NCI-H524 (cell line): ENCODE measurements around the gene SERPINB7.
A peak's percentile ranks its signal among the peaks of the same experiment; 100 is the strongest.

Experiments used
- DNase-seq, 2 experiments: peaks; one replicate each; lab custom pipeline; 2025; lab: John Stamatoyannopoulos, UW

Gene SERPINB7

GRCh38 chr18:63788447-63789096, 13.4 kb downstream of the SERPINB7 start:
- no peak for DNase-seq

DNA sequence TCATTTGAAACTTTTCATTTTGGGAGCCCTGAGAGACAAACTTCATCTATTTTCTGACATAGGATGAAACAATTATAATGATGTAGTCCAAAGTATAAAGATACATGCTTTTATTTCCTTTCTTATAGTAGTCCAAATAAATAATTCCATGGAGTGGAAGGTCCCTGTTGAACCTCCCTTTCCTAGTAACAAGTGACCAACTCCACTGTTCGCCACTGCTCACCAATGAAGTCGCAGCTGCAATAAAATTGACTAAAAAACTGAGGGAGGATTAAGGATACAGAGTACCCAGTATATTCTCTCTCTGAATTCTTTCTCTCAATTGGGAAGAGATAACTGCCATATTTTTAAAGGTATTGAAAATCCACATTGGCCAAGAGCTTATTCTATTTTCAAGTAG, 14.1 kb downstream of the SERPINB7 start:
- no peak for DNase-seq

GRCh38 chr18:63795606-63796005, 20.4 kb downstream of the SERPINB7 start:
- DNase-seq: no peak

DNA sequence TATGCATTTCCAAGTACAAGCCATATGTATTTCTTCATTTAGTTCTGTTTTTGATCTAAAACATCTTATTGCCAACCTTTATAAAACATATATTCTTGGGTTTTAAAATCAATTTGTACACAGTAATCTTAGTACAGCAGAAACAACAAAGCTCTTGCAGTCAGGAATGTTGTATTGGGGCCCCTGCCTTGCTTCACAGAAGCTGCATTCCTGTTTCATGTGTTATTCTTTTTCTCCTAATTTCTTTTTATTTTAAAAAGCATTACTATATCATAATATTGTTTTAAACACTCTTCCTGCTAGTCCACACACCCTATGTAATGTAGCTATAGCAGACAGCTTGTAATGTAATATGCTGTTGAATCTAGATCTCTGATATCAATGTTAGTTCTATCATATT, 24.0 kb downstream of the SERPINB7 start:
- DNase-seq: no peak

DNA sequence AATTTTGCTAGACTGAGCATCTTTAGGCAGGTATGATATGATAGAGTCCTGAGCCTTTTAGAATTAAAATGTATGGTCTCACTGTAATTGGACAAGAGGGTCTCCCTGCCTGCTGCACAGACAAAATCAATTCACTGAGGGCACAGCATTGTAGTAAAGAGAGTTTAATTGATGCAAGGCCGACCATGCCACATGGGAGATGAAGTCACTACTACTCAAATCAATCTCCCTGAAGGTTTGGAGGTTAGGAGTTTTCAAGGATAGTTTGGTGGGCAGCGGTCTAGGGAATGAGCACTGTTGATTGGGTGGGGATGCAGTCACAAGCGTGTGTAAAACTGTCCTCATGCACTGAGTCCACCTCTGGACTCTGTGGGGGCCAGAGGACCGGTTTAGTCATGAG, 26.1 kb downstream of the SERPINB7 start:
- DNase-seq: no peak

DNA sequence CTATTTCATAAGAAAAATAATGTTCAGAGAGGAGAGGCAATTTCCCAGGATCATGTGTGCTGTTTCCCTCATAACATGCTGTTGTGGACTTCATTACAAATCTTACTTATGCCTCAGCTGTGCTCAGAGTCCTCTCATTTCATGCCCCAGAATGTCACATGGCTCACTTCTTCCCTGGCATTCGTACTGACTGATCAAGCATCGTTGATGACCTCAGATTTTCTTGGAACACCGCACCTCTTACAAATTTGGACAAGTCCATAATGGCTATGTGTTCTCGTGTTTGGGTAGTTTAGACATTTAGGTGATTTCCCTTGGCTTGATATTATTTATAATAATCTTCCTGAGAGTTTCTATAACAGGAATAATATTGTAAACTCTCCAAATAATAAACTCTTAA, 32.9 kb downstream of the SERPINB7 start:
- no peak for DNase-seq

- no peak for DNase-seq
Observed at GRCh38 chr18:63817441-63818051, 42.3 kb downstream of the SERPINB7 start.

DNA sequence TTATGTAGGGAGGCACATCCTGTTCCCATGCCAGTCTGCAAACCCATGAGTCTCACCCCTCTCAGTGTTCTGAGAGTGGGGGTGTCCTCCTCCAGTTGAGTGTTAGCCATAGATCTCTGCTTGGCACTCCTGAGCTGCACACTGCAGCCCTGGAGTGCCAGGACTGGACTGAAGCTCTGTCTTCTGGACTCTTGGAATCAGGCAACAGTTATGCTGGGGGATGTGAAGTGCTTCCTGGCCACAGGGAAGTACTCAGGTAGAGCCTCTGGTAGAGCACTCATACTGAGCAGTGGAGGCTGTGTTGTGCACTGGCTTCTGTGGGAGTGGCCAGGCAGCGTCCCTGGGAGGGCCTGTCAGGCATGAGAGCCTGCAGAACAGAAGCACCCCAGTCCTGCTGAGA, 43.0 kb downstream of the SERPINB7 start:
- no peak for DNase-seq

- DNase-seq: no peak
Observed at GRCh38 chr18:63819786-63820185, 44.6 kb downstream of the SERPINB7 start.

- no peak for DNase-seq
Observed at GRCh38 chr18:63820694-63821093, 45.5 kb downstream of the SERPINB7 start.

DNA sequence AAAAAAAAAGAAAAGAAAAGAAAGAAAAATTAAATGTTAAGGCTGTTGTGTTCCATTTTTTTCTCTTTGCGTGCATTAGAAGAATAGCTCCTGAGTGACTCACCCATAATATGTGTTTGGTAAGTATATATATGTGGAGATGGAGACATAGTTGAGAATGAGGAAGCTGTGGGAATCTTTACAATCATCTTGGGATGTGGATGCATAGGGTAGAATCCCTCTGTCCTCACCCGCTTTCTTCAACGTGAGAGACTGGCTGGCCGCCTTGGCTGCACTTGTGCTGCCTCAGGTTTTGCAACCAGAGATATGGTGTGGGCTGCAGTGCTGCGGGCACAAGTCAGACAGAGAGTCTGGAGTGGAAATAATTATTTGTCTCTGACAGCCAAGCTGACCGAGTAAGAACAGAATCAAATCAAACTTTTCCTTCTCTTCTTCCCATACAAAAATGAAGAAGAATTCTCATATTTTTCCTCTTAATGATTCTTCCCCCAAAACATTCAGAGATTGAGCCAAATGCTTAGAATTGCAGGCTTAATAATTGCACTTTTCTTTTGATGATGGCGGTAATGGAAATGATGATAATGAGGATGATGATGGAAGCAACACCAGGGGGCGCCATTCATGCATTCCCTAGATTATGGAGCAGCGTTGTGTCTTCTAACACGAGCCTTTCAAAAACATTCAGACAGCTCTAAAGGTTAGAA, 48.5 kb downstream of the SERPINB7 start:
- no peak for DNase-seq

DNA sequence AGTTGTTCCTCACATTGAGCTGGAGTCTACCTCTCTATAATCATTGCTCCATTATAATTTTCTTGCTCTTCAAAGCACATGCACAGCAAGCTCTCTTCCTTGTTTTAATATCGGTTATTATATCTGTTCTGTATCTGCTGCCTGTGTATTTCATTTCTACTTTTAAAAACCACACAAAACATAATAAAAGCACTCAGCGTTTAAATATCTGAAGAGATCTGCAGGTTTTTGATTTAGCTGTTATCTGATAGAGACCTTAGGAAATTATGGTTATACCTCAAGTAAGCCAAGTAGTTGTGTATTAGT, 49.0 kb downstream of the SERPINB7 start:
- no peak for DNase-seq

DNA sequence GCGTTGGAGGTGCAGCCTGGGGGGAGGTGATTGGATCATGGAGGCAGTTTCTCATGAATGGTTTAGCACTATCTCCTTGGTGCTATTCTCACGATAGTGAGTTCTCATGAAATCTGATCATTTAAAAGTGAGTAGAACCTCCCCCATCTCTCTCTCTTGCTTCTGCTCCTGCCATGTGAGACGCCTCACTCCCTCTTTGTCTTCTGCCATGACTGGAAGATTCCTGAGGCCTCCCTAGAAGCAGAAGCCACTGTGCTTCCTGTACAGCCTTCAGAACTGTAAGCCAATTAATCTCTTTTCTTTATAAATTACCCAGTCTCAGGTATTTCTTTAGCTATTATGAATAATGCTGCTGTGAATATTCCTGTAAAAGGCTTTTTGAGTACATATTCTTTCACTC, 52.9 kb downstream of the SERPINB7 start:
- DNase-seq: no peak

- no peak for DNase-seq
Observed at GRCh38 chr18:63828656-63829055, 53.4 kb downstream of the SERPINB7 start.

GRCh38 chr18:63829886-63830285, 54.7 kb downstream of the SERPINB7 start:
- DNase-seq: no peak

- no peak for DNase-seq
Observed at GRCh38 chr18:63831080-63831788, 56.0 kb downstream of the SERPINB7 start.

DNA sequence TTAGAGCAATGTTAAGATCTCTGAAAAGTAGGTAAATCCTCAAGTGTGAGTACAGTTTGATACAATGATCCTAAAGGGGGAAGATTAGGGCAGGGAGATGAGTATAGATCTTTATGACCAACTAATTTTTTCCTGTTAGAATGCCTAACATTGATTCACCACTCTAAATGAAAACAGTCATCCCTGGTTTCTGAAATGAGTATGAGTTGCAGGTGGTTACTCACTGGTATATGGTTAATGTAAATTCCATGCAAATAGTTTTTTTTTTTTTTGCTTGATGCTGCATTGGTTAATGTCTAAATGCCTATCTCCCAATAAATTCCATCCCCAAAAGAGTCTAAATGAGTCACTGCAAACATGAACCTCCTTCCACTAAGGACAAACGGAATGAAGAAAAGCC, 57.3 kb downstream of the SERPINB7 start:
- DNase-seq: no peak

- no peak for DNase-seq
Observed at GRCh38 chr18:63834471-63835113, 59.4 kb downstream of the SERPINB7 start.

GRCh38 chr18:63836456-63836855, 61.2 kb downstream of the SERPINB7 start:
- no peak for DNase-seq

- no peak for DNase-seq
Observed at GRCh38 chr18:63837590-63837989, 62.4 kb downstream of the SERPINB7 start.

DNA sequence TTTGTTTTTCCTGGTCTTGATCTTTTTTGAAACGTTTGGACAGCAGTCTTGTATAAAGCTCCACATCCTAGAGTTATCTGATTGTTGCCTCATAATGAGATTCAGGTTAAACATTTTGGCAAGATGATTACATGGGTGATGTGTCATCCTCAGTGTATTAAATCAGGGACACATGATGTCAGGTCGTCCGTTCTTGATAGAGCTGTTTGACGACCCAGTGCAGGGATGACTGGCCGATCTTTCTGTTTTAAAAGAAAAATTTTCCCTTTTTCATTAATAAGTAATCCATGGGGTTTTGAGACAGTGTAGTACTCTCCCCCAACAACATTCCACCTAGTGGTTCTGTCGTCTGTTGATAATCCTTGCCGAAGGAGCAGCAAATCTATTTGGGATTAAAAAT, 67.8 kb downstream of the SERPINB7 start:
- no peak for DNase-seq

GRCh38 chr18:63844254-63844653, 69.0 kb downstream of the SERPINB7 start:
- DNase-seq: peak; percentile 29 to 63

GRCh38 chr18:63848159-63848558, 72.9 kb downstream of the SERPINB7 start:
- DNase-seq: peak; percentile 49 to 68
